Stimulated activated CD4-positive, alpha-beta T cell treated with anti-CD3 and anti-CD28 coated beads, Interleukin-1b, Interleukin-23, amount 100 ng/mL, for 48 hours (primary cell): ENCODE results near the gene DEFB128.
A peak's percentile ranks its signal among the peaks of the same experiment; 100 is the strongest.
"Not testable (repeated sequence)": the region's sequence is repeated elsewhere in the genome, so short reads cannot be mapped to it uniquely, and the experiment has no call there.

Experiments used
- DNase-seq: peaks from one replicate; pipeline ENCODE4 v3.0.0-alpha.2; 2020

DEFB128 gene

DNA sequence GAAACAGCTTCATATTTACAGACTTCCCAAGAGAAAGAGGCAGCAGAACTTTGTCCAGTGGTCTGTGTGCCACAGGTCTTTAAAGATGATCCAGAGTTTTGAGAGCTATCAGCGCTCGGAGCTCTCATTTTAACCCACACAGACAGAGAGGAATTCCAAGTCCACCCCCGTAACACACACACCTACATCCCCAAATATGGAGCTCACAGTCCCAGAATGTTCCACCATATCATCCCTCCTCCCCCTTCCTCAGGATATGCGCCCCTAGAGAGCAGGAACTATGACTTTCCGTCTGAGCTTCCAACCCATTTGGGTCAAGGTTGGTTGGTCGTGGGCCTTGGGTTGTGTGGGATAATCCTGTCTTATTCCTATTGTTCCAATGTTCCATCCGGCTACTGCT lies at the start of gene DEFB128:
Gene DEFB128, minus strand, starts transcription at position 101 of the 400 bp plus-strand sequence. Its CDS starts 88 bp downstream, at position 13.
- DNase-seq: no peak

DNA sequence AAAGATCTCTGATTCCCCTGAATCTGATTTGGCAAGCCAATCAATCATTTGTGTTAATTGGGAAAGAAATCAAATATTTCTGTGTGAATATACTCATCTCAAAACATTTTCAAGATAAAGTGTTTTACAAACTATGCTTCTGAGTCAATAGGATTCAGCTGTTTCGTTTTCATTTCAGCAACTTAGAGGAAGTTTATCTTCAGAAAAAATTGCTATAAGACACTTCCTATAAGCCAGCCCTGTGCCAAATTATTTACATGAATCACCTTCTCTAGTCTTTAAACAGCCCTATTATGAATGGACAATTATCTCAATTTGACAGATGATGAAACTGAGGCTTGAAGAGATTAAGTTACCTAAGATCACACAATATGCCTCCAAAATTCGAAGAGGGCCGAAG lies 48.4 kb upstream of the DEFB128 start:
- DNase-seq: no peak

DNA sequence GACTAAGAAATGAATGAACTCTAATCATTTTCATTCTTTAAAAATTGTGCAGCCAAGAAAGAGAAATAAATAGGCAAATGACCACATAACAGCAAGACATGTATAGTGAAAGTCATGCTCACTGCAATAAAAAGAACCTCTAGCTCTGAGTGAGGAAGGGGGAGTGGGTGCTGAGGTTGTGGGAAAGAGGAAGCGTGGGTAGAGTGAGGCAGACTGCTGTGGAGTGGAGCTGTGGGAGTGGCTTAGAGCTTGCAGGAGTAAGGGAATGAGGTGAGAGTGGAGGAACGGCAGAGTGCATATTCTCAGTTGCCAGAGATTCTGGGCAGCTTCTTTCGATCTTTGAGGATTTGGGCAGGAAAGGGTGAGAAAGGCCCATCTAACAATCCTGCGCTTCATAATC lies 48.0 kb upstream of the DEFB128 start:
- peak; percentile 48 for DNase-seq

DNA sequence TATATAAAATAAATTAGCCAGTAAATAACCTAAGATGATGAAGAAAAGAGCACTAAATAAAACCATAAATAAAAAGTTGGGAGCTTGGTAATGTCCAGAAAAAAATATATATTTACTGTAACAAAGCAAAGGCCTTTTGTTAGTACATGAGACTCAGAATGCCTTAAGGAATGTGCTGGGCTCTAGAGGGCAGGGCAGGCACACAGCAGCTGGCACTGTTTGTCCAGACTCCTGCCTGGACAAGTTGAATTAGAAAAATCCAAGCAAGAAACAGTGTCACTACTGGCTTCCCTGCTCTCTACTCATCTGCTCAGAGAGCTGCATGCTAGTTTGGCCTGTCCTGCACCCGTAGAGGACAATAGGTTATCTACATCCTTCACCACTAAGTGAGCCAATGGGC lies 46.4 kb upstream of the DEFB128 start:
- no peak for DNase-seq

DNA sequence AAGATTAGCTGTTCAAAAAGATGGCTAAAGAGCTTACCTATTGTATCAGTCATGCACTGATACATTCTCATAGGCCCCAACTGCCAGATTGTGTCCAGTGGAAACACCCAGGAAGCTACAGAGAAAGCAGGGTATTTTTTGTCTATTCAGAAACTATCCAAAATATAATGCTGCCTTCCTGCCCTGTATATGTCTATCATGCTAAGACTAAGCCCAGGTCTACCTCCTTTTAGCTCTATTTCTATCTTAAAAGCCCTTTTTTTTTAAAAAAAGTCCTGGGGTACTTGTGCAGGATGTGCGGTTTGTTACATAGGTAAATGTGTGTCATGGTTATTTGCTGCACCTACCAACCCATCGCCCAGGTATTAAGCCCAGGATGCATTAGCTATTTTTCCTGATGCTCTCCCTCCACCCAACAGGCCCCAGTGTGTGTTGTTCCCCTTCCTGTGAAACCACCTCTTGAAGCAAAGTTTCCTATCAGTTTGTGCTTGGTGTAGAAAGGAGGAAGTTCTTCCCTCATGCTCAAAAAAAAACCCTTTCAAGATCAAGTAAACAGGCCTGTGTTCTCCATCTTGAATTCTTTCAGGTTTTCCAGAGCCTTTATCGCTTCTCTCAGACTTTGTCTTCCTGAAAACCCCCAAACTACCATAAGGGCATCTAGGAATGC lies 38.1 kb upstream of the DEFB128 start:
- DNase-seq: no peak

DNA sequence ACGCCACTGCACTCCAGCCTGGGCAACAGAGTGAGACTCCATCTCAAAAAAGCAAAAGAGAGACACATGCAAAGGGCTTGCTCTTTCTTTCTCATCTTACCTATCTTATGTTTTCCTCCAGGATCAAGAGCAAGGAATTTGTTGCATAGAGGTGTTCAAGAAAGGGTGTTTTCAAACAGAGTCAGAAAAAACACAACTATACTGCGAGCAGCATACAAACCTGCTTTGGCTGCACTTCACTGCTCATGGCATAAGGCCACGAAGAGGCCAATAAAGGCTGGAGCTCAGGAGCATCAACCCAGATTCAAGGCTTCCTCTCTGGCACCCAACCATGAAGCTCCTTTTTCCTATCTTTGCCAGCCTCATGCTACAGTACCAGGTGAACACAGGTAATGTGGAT lies 37.4 kb upstream of the DEFB128 start, which contains the start of gene DEFB129:
Gene DEFB129, plus strand, starts transcription at position 301 of the 400 bp plus-strand sequence. Its CDS starts 31 bp downstream, at position 332.
- DNase-seq: no peak

DNA sequence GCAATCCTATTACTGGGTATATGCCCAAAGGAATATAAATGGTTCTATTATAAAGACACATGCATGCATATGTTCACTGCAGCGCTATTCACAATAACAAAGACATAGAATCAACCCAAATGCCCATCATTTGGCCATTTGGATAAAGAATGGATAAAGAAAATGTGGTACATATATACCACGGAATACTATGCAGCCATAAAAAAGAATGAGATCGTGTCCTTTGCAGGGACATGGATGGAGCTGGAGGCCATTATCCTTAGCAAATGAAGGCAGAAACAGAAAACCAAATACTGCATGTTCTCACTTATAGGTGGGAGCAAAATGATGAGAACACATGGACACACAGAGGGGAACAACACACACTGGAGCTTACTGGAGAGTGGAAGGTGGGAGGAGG lies 36.4 kb upstream of the DEFB128 start:
- DNase-seq: not testable (repeated sequence)

DNA sequence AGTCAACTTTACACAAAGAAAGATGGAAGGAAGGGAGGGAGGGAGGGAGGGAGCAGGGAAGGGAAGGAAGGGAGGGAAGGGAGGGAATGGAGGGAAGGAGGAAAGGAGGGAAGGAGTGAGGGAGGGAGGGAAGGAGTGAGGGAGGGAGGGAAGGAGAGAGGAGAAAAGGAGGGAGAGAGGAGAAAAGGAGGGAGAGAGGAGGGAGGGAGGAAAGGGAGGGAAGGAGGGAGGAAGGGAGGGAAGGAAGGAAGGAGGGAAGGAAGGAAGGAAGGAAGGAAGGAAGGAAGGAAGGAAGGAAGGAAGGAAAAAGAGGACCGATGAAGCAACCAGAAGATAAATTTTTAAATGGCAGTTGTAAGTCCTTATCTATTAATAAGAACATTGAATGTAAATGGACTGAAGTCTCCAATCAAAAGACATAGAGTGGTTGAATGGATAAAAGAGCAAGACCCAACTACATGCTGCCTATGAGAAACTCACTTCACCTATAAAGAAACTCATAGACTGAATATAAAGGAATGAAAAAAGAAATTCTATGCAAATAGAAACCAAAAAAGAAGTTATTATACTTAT lies 31.8 kb upstream of the DEFB128 start:
- DNase-seq: no peak

DNA sequence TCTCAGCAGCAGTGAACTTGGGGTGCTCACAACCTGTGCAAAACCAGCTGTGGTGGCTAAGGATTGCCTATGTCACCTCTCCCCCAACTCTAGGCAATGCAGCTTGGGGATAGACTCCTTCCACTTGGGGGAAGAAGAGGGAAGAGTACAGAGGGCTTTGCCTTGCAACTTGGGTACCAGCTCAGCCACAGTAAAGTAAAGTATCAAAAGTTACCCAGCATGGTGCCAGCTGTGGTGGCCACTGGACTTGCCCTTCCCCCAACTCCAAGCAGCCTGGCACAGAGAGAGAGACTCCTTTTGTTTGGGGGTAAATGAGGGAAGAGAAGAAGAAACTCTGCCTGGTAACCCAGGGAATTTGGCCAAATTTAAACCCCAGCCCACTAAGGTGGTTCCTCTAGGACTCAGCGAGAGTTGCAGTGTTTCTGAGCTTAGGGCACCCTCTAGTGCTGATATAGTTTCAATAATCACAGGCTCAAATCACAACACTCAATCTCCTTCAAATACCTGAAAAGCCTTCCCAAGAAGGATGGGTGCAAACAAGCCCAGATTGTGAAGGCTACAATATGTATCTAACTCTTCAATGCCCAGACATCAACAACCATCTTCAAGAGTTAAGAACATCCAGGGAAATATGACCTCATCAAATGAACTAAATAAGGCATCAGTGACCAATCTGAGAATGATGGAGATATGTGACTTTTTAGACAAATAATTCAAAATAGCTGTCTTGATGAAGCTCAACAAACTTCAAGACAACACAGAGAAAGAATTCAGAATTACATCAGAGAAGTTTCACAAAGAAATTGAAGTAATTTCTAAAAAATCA lies 30.0 kb upstream of the DEFB128 start:
- DNase-seq: no peak

DNA sequence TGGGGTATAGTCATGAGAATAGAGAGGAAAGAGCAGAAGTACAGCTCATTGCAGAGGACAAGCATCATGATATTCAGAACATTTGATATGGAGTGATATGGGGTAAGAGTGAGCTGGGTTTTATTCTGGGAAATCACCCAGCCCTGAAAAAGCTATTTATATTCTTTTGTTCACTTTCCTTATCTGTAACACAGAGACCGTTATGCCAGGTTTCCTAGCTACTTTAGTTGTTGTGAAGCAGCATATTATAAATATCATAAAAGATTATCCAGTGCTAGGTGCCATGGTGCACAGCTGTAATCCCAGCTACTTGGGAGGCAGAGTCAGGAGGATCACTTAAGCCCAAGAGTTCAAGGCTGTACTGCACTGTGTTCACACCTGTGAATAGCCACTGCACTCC lies 27.8 kb upstream of the DEFB128 start:
- no peak for DNase-seq

DNA sequence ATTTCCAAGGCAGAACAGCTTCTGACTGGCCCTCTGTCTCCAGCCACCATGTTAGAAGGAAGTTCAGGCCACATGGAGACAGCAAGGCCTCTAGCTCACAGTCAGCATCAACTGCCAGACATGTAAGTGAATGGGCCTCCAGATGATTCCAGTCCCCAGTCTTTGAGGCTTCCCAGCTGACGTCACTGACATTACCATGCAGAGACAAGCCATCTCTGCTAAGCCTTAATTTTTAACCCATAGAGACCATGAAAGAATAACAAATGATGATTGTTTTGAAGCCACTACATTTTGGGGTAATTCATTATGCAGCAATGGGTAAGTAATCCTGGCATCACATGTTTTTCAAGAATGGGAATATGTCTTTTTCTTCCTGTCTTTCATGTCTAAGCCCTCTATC lies 26.3 kb upstream of the DEFB128 start:
- DNase-seq: no peak

DNA sequence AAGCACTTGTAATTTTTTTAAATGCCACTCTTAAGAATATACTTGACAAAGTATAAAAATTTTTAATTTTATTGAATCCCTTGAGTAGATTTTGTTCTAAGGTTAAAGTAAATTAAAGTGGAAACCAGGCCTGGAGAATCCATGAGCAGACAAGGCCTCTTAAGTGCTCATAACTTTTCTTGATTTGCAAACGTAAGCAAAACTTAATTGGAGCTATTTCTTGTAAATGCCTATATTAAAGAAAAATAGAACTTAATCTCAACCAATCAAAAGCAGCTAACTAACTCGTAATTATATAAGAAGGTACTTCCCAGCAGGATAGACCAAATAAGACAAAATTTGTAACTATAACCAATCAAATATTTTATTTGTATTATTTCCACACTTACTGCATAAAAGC lies 24.9 kb upstream of the DEFB128 start:
- no peak for DNase-seq

DNA sequence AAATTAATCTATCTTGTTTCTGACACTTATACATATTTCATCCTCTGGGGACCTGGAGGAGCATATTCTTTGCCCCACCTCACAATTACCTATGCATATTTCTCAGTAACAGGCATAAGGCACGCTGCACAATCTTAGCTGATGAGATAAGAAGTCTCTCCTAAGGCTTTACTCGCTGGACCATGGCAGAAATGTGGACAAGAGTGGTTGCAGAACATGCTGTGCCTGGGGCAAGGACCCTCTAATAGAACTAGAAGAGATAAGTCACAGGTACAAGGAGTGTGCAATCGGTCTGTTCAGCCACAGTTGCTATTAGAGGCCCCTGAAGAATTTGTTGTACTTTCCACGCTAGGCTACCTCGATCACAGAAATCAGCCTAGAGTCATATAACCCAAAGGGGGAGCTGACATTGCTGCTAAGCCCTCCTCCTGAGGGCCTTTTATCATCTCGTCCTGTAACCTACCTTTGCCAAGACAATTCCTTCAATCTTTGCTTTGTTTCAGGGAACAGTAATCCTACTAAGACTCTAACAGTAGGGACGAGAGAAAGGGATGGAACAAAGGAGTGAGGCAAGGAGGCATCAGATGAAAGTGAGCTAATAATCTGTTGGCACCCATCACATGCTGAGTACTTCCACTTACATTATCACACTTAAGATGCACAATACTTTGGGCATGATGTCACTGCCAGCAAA lies 21.4 kb upstream of the DEFB128 start:
- DNase-seq: no peak

DNA sequence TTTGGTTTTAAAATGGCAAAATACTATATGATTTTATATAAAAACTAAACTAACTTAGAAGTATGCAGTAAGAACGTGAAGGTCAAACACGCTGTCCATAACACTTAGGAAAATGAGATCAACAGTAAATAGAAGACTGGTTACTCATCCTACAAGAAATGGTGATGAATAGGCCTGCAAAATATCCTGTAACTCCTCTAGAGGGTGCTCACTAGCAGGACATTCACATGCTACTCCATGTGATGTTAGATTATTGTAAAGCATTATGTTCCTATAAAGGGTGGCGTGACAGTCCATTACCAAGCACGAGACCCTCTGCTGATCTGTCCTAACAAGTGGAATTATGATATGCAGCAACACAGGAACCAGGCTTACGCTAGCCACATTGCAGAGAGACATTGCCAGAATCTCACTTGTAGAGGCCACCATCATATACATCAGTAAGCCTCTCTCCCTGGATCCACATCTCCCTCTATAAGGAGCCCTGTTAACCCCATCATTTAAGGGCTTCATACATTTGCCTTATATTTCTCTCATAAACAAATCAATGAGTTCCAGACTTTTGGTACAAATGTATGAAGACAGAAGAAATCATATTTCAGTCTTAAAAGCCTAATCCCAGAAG lies 19.5 kb upstream of the DEFB128 start:
- DNase-seq: no peak

DNA sequence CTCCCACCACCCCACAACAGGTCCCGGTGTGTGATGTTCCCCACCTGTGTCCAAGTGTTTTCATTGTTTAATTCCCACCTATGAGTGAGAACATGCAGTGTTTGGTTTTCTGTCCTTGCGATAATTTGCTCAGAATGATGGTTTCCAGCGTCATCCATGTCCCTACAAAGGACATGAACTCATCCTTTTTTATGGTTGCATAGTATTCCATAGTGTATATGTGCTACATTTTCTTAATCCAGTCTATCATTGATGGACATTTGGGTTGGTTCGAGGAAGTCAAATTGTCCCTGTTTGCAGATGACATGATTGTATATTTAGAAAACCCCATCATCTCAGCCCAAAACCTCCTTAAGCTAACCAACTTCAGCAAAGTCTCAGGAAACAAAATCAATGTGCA lies 14.1 kb upstream of the DEFB128 start:
- not testable (repeated sequence) for DNase-seq

DNA sequence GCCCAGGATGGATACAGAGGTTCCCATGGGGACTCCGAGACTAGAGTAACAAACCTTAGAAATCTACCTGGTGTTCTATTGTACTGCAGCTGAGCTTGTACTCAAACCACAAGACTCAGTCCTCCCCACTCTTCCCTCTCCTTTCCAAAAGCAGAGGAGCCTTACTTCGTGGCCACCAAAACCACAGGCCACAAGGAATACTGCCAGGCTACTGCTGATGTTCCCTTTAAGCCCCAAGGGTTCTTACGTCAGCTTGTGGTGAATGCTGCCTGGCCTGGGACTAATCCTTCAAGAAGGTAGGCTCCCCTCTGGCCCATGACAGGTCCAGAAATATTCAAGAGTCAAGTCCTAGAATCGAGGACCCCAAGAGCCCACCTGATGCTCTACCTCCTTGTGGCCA lies 10.5 kb upstream of the DEFB128 start:
- DNase-seq: no peak

DNA sequence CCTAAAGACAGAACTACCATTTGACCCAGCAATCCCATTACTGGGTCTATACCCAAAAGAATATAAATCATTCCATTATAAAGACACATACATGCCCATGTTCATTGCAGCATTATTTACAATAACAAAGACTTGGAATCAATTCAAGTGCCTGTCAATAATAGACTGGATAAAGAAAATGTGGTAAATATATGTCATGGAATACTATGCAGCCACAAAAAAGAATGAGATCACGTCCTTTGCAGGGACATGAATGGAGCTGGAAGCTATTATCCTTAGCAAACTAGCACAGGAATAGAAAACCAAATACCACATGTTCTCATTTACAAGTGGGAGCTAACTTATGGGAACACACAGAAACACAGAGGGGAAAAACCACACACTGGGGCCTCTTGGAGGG lies 8.7 kb upstream of the DEFB128 start:
- no peak for DNase-seq

DNA sequence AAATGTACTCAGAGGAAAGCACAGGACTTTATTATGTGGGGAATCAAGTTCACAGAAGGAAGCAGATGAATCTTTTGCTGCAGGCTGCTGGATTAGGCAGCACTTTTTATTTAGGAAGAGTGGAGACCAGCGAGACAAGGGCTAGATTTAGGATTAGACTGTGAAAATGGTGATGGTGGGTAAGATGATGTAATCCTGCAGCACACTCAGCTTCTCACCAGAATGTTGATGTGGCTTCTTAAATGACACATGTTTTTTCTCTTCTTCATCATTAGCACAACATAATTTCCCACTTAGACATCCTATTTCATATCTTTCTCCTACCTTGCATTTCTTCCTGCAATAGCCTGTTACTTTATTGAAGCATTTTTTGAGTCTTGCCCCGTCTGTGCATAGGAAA lies 1.8 kb downstream of the DEFB128 start:
- no peak for DNase-seq

DNA sequence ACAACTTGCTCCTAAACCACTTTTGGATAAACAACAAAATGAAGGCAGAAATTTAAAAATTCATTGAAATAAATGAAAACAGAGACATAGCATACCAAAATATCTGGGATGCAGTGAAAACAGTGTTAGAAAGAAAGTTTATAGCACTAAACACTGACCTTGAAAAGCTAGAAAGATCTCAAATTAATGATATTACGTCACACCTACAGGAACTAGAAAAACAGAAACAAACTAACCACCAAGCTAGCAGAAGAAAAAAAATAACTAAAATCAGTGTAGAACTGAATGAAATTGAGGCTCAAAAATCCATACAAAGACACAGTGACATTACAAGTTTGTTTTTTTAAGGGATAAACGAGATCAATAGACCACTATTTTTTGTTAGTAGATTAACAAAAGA lies 5.2 kb downstream of the DEFB128 start:
- no peak for DNase-seq

DNA sequence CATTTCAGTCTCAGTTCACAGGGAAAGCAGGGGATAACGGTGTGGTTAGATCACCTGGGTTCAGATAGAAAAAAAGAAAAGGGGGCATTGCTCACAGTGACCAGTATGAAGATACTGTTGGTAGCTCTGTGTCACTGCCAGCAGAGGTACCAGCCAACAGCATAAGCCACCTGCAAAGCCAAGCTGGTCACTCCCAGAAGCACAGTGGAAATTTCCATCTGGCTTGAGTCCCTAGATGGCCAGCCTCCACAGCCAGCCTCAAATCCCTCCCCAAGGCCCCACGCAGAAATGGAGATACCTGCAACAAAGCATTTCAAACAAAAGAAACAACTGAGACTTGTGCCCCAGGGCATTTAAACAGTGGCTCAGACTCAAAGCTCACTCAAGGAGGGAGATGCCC lies 20.6 kb downstream of the DEFB128 start:
- no peak for DNase-seq

DNA sequence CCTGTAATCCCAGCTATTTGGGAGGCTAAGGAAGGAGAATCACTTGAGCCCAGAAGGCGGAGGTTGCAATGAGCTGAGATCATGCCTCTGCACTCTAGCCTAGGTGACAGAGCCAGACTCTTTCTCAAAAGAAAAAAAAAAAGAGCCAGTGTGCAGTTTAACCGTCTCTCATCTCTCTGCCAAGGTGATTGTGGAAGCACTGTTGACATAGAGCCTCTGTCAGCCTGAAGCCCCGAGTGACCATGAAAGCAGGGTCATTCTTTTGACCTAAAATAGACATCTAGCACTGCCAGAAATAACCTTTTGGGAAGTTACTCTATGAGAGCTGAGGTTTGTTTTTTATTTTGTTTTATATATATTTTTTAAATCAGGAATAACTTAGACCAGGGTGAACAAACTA lies 24.9 kb downstream of the DEFB128 start:
- no peak for DNase-seq

DNA sequence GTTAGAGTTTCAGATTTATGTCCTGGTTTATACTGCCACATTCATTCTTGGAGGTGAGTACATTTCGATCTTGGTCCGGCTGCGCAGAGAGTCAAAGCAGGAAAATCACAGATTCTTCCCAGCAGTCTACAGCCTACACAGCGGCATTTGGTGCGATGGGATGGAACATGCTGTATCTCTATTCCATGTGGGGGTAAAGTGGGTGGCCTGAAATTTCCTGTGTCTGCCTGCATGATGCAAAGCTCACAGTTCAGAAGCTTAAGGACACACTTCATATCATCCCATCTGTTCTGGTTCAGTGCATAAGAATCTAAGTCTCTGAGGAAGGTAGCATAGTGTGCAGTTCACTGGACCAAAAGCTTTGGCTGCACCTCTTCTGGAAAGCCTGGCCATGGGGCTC lies 32.4 kb downstream of the DEFB128 start, which contains the start of gene DEFB127:
Gene DEFB127, plus strand, starts transcription at position 301 of the 400 bp plus-strand sequence. Its CDS starts 91 bp downstream, at position 392.
- no peak for DNase-seq

DNA sequence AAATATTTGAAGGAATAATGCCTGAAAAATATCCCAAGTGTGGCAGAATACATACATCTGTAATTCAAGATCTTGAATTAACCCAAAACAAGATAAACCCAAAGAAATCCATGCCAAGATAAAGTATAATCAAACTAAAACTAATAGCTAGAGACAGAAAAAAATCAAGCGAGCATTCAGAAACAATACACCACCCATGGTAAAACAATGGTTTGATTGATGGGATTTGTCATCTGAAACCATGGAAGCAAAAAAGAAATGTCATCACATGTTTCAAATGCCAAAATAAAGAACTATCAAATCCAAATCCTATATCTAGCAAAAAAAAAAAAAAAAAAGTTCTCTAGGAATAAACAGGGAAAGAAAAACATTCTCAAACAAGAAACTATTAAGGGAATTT lies 37.4 kb downstream of the DEFB128 start:
- DNase-seq: no peak
